BE2C (cell line): ENCODE data around the gene IFITM10.
A peak's percentile ranks its signal among the peaks of the same experiment; 100 is the strongest.

ENCODE experiments used
- DNase-seq: peaks from one replicate; pipeline ENCODE4 v3.0.0-alpha.2; 2020
- H3K27me3 ChIP-seq: fragments of 250-450 bp; sonication (Bioruptor Pico); 2 replicates; pipeline ENCODE4 v1.5.1; 2020; ENCODE audit warnings: mild to moderate bottlenecking
- H3K36me3 ChIP-seq: fragments of 250-450 bp; sonication (Bioruptor Pico); 2 replicates; pipeline ENCODE4 v1.5.1; 2020; ENCODE audit warnings: mild to moderate bottlenecking
- H3K4me1 ChIP-seq: fragments of 250-450 bp; sonication (Bioruptor Pico); 2 replicates; pipeline ENCODE4 v1.5.1; 2020
- H3K4me3 ChIP-seq: 2 replicates; pipeline ENCODE4 v1.5.1; 2011; ENCODE audit warnings: low read depth, low read length
- H3K9me3 ChIP-seq: fragments of 250-450 bp; sonication (Bioruptor Pico); 2 replicates; pipeline ENCODE4 v1.5.1; 2020
- TF ChIP-seq, protein P1 (sequence below): IDR thresholded peaks from 2 replicates; pipeline ENCODE4 v1.5.1; 2012; ENCODE audit warnings: mild to moderate bottlenecking, low read depth, low read length

Gene IFITM10

DNA sequence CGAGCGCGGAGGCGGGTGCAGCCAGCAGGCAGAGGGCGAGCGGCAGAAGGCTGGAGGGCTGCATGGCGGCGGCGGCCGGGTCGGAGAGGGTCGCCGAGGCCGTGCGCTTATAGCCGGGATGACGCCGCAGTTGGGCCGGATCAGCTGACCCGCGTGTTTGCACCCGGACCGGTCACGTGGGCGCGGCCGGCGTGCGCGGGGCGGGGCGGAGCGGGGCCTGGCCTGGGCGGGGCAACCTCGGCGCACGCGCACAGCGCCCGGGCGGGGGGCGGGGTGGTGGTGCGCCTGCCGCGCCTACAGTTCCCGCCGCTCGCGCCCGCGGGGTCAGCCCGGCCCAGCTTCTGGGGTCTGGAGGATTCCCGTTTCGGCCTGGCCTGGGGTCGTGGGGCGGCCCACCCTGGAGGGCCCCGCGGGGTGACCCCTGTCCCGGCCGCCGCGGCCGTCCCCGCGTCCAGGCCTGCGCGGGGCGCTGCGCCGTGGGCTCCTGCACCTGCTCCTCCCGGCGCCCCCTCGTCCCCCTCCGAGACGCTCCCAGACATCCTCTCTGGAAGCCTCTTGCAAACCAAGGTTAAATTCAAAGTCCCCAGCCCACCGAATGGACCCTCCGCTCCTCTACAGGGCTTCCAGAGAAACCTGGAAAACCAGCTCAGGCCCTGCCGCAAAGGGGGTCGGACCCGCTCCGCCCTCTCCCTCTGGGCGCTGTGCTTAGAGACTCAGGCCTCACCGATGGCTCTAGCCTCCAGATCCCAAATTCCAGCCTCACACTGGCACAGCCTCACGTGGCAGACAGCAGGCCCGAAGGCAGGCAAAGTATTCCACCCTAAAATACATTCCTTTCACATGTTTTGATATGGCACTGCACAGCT lies 13.6 kb upstream of the IFITM10 start, which contains the start of gene CTSD:
Gene CTSD (minus strand): TSS at position 132 of the 866 bp plus-strand sequence. CDS start 68 bp downstream, at position 64.
- no peaks in the 10 kb centered on the region for H3K9me3 ChIP-seq
- peak; percentile 84 for DNase-seq
- H3K4me3 ChIP-seq, result peak within 1 kb of the TSS; percentile 64
- H3K27me3 ChIP-seq, result no peaks in the 10 kb centered on the region
- TF ChIP-seq, protein P1, sequence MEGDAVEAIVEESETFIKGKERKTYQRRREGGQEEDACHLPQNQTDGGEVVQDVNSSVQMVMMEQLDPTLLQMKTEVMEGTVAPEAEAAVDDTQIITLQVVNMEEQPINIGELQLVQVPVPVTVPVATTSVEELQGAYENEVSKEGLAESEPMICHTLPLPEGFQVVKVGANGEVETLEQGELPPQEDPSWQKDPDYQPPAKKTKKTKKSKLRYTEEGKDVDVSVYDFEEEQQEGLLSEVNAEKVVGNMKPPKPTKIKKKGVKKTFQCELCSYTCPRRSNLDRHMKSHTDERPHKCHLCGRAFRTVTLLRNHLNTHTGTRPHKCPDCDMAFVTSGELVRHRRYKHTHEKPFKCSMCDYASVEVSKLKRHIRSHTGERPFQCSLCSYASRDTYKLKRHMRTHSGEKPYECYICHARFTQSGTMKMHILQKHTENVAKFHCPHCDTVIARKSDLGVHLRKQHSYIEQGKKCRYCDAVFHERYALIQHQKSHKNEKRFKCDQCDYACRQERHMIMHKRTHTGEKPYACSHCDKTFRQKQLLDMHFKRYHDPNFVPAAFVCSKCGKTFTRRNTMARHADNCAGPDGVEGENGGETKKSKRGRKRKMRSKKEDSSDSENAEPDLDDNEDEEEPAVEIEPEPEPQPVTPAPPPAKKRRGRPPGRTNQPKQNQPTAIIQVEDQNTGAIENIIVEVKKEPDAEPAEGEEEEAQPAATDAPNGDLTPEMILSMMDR, result no peak
- no peaks in the 10 kb centered on the region for H3K36me3 ChIP-seq
- H3K4me1 ChIP-seq, result no peaks in the 10 kb centered on the region

- Histone ChIP-seq H3K27me3 (no peaks in the 10 kb centered on the region), H3K4me1 (no peaks in the 10 kb centered on the region), H3K4me3 (peak overlapping the region; percentile 64), H3K9me3 (no peaks in the 10 kb centered on the region), H3K36me3 (no peaks in the 10 kb centered on the region)
- TF ChIP-seq, protein P1, result no peak
- no peak for DNase-seq
These were observed 13.0 kb upstream of the IFITM10 start for GRCh38 chr11:1763336-1763795.

DNA sequence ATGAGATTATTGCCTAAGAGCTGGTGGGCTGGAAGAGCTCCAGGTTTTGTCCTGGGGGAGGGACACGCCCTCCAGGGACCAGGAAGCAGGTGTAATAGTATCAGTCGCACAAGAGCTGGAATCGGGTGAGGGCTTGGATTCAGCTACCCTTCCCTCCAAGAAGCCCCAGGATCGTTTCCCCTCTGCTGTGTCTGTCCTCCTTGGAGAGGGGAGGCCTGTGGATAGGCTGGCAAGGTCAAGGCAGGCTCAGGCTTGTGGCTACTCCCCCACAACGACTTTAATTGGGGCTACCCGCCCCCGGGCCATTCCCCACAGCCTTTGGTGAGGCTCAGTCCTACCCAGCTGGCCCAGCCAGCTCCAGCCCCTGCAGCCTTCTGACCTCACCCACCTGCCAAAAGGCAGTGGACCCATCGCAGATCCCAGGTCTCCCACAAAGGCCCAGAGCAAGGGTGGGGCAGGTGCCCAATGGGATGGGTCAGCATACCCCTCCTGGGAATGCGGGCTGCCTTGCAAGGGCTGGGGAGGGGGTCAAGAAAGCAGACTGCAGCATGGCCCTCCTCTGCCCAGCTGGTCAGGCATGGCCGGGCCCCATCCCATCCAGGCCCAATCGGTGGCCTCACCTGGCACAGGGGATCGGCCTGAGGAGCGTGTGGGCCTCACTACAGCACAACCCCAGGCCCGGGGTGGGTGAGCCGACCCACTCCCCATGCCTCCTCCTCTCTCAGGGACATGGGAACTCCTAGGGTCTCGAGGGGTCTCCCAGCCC lies 12.3 kb upstream of the IFITM10 start:
- Histone ChIP-seq H3K36me3 (no peaks in the 10 kb centered on the region), H3K9me3 (no peaks in the 10 kb centered on the region), H3K4me1 (no peaks in the 10 kb centered on the region), H3K27me3 (no peaks in the 10 kb centered on the region), H3K4me3 (peak overlapping the region; percentile 64)
- no peak for DNase-seq
- TF ChIP-seq, protein P1, result no peak

DNA sequence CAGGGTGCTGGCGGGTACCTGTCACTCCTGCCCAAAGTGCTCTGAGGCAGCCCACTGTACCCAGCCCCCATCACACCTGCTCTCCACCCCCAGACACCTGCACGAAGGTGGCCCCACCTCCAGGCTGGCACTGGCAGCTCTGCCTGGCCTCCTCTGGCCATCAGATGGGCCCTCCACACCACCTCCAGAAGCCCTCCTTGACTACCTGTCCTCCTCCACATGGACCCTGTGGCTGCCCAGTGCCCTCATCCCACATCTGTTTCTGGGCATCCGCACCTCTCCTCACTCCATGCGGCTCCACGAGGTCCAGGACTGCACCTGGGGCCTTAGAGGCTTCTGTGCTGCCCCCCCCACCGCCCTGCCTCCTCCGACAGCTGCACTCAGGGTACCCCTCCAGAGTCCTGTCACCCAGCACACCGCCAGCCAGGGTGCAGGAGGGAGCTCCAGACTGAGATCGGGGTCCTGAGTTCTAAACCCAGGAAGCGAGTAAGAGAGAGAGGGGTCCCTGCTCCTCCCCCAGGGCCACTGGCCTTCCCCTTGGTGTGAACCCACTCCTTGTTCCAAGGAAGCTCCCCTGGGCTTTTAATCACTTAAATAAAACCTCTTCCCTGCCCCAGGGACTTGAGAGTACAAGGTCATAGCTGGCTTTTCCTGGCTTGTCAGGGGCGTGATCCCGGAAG lies 11.6 kb upstream of the IFITM10 start:
- H3K9me3 ChIP-seq, result no peaks in the 10 kb centered on the region
- H3K4me3 ChIP-seq, result no peak overlapping the region; the same call in 1 of the 2 replicates
- H3K4me1 ChIP-seq, result no peaks in the 10 kb centered on the region
- no peaks in the 10 kb centered on the region for H3K27me3 ChIP-seq
- H3K36me3 ChIP-seq, result no peaks in the 10 kb centered on the region
- DNase-seq, result no peak
- TF ChIP-seq, protein P1, result no peak

- Histone ChIP-seq H3K4me3 (no peak overlapping the region), H3K36me3 (no peaks in the 10 kb centered on the region), H3K4me1 (no peaks in the 10 kb centered on the region), H3K27me3 (no peaks in the 10 kb centered on the region), H3K9me3 (no peaks in the 10 kb centered on the region)
- TF ChIP-seq, protein P1, result no peak
- DNase-seq, result no peak
These were observed 10.9 kb upstream of the IFITM10 start for GRCh38 chr11:1761110-1761856.
